MM.1S (cell line): ENCODE data around the gene RAET1L.

Source experiments
- CTCF ChIP-seq: fragments of 300-600 bp; sonication (generic); IDR thresholded peaks from 2 replicates; pipeline ENCODE4 v1.5.1; 2016; ENCODE audit warnings: antibody characterized with exemption, low read length, mixed read lengths
- EZH2 ChIP-seq: fragments of 300-600 bp; sonication (generic); optimal IDR thresholded peaks from 2 replicates; pipeline ENCODE3; 2017; ENCODE audit warnings: low read depth, mild to moderate bottlenecking, antibody characterized with exemption, low read length, mixed read lengths
- EZH2phosphoT487 ChIP-seq: fragments of 300-600 bp; sonication (generic); IDR thresholded peaks from 2 replicates; pipeline ENCODE4 v1.6.1; 2018; ENCODE audit warnings: antibody characterized with exemption, low read length

DNA sequence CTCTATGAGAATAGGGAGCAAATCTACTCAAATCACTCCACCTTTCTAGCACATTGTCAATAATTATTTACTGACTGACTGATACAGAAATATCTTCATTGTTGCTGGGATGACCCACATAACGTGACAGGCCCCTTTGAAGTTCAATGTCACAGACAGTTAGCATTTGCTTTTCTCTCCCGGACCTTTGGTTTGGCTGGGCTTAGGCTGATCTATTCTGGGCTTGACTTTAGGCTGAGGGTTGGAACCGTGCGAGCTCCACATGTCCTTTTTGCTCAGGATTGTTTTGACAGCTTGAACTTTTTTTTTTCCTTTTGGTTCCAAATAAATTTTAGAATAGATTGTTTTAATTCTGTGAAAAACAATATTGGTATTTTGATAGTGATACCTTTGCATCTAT, 31.6 kb upstream of the RAET1L start:
- TF ChIP-seq CTCF = no peak
- TF ChIP-seq EZH2 = no peak
- no peak for TF ChIP-seq EZH2phosphoT487
